Mammary epithelial cell (primary cell): ENCODE measurements around the gene STK38.

Experiments used
- EZH2 ChIP-seq: IDR thresholded peaks from 2 replicates; pipeline ENCODE4 v1.6.1; 2012; ENCODE audit warnings: low read length, inconsistent platforms, borderline replicate concordance
- TF ChIP-seq, protein P1 (sequence below), 2 donors: IDR thresholded peaks in 1 of 2; conservative IDR thresholded peaks in 1 of 2; 2 replicates each; pipeline ENCODE4 v1.5.1; 2011 to 2012; ENCODE audit warnings: inconsistent platforms in 2 of 2, low read length in 2 of 2, mild to moderate bottlenecking in 2 of 2, control low read depth in 1 of 2, low read depth in 1 of 2; ENCODE audit not compliant: insufficient read depth in 1 of 2; ENCODE audit errors: extremely low read depth in 1 of 2

DNA sequence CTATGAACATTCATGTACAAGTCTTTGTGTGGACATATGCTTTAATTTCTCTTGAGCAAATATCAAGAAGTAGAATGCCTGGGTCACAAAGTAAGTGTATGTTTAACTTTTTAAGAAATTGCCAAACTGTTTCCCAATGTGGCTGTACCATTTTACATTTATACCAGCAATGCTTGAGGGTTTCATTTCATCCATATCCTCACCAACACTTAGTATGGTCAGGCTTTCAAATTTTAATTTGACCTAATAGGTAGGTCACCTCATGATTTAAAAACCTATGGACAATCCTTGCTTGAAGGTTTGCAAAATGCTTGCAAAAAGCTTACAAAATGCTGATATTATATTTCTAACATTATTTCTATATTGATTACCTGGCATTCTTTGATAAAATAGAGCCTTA lies 27.4 kb upstream of the STK38 start:
- TF ChIP-seq, protein P1, sequence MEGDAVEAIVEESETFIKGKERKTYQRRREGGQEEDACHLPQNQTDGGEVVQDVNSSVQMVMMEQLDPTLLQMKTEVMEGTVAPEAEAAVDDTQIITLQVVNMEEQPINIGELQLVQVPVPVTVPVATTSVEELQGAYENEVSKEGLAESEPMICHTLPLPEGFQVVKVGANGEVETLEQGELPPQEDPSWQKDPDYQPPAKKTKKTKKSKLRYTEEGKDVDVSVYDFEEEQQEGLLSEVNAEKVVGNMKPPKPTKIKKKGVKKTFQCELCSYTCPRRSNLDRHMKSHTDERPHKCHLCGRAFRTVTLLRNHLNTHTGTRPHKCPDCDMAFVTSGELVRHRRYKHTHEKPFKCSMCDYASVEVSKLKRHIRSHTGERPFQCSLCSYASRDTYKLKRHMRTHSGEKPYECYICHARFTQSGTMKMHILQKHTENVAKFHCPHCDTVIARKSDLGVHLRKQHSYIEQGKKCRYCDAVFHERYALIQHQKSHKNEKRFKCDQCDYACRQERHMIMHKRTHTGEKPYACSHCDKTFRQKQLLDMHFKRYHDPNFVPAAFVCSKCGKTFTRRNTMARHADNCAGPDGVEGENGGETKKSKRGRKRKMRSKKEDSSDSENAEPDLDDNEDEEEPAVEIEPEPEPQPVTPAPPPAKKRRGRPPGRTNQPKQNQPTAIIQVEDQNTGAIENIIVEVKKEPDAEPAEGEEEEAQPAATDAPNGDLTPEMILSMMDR (conservative IDR thresholded peaks at IDR 0.05 in 1 of 2, IDR thresholded peaks at IDR 0.05 in 1 of 2; ENCODE audit: extremely low read depth in 1 of 2, insufficient read depth in 1 of 2, low read depth in 1 of 2, low read length in 2 of 2) = no peak
- no peak for TF ChIP-seq EZH2
